Stimulated activated CD4-positive, alpha-beta T cell treated with anti-CD3 and anti-CD28 coated beads, Interleukin-1b, Interleukin-23, amount 100 ng/mL, for 48 hours (primary cell): ENCODE results near the gene IGFL3.
"Not testable (repeated sequence)": the region's sequence is repeated elsewhere in the genome, so short reads cannot be mapped to it uniquely, and the experiment has no call there.

ENCODE experiments used
- DNase-seq: peaks from one replicate; pipeline ENCODE4 v3.0.0-alpha.2; 2020

The IGFL3 gene

GRCh38 chr19:46118136-46118535, 6.4 kb downstream of the IGFL3 start:
- no peak for DNase-seq

DNA sequence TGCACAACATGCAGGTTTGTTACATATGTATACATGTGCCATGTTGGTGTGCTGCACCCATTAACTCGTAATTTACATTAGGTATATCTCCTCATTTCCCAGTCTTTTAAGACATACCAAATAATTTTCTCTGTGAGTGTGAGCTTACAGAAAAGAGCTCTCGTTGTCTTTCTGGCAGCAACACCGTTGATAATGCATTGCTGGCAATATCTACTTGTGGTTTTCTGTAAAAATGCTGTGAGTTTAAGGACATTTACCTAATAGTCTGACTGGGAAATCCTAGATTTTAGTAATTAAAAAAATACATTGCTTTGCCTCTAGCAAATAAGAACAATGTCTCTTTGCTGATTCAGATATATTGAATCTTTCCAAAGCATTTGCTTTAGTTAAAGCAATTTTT, 8.4 kb downstream of the IGFL3 start:
- DNase-seq: no peak

GRCh38 chr19:46115396-46116106, 8.9 kb downstream of the IGFL3 start:
- peak; percentile 75 for DNase-seq

GRCh38 chr19:46113726-46114125, 10.8 kb downstream of the IGFL3 start:
- no peak for DNase-seq

DNA sequence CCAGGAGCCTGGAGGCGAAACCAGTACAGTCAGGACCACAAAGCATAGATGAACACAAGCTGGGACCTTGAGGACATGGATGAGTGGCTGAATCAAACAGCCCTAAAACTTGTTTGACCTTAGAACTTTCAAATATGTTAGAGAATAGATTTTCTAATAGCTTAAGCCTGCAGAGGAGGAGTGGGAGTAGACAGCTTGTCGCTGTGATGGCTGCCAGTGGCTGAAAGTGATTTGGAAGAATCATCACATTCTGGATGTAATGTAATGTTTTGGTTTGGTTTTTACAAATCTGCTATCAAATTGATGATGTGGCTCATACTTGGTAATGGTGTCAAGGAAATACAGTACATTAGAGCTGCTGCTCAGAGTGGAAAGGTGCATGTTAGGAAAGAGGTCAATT, 12.0 kb downstream of the IGFL3 start:
- no peak for DNase-seq

GRCh38 chr19:46111376-46111775, 13.1 kb downstream of the IGFL3 start:
- no peak for DNase-seq

- DNase-seq: no peak
Observed at GRCh38 chr19:46109876-46110275, 14.6 kb downstream of the IGFL3 start.

DNA sequence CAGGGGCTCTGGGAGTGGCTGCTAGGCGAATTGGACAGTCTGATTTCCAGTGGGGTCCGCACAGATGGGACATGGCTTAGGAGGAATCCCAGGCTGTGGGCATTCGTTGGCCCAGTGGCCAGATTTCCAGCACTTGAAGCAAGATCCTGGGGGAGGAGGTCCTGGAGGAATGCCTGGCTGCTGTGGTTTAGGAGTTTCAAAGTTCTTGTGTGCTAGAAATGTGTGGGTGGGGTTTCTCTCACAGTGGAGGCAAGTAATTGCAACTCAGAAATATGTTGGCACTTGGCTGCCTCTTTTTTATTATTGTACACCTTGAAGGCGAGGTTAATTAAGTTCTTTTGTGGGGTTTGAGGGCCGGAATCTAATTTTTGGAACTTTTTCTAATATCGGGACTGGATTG, 17.1 kb downstream of the IGFL3 start:
- no peak for DNase-seq

DNA sequence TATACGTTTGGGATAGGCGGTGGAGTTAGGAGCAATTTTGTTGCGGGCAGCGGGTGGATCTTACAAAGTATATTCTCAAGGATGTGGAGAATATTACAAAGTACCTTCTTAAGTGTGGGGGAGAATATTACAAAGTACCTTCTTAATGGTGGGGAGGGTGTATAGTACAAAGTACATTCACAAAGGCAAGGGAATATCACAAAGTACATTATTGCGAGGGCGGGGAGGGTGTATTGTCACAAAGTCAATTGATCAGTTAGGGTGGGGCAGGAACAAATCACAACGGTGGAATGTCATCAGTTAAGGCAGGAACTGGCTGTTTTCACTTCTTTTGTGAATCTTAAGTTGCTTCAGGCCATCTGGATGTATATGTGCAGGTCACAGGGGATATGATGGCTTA, 22.2 kb downstream of the IGFL3 start:
- not testable (repeated sequence) for DNase-seq

- DNase-seq: no peak
Observed at GRCh38 chr19:46101293-46101692, 23.2 kb downstream of the IGFL3 start.

DNA sequence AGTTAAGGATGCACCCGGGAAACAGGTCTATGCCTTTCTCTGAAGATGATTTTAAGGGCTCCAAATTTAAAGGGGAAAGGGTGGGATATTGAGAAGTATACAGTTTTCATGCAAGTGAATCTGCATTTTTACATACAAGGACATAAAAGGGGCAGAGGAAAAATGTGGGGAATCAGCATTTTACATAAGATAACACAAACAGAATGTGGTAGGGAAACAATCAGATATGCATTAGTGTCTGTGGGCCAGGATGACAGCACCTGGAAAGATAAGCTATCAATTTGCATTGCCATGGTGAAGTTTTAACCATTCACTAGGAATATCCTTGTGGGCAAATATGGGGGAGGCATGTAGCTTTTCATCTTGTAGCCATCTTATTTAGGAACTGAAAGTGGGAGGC, 24.1 kb downstream of the IGFL3 start:
- DNase-seq: no peak

DNA sequence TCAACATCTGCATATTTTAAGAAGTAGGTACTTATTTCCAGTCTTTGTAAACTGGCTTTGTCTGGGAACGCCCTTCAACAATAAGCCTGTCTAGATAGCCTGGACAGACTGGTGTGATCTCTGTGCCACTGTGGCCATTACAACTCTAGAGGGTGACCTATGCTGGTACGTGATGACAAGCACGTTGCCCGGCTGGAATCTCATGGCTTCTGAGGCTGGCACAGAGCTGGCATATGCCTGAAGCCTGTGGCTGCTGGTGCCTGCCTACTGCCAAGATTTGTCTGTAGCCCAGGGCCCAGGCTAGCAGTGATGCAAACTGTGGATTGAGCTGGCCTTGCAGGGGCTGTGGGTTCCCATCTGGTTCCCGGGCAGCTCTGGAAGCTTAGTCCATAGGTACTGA, 34.0 kb downstream of the IGFL3 start:
- DNase-seq: no peak

DNA sequence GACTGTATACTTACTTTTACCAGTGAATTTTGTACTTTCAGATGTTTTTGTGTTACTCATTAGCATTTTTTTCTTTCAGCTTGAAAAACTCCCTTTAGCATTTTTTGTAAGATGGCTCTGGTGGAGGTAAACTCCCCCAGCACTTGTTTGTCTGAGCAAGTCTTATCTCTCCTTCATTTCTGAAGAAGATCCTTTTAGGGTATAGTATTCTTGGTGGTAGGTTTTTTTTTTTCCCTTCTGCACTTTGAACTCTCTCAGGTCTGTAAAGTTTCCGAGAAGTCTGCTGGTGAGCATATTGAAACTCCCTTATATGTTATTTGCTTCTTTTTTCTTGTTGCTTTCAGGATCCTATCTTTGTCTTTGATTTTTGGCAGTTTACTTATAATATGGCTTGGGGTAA, 35.1 kb downstream of the IGFL3 start:
- no peak for DNase-seq

DNA sequence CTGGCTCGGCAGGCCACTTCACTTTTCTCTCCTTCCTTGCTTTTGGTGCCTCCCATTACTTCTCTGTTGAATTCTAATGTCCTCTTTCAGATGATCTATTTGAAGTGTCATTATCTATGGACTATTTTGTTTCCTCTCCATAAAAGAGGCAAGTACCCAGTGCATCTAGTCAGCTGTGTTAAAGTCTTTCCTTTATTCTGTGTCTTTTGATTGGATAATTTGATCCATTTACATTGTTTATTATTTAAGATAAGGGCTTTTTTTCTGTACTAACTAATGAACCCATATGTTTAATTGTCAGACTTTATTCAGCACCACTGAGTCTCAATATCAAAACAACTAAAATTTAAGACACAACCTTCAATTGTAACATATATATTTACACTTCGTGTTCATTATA, 36.4 kb downstream of the IGFL3 start:
- no peak for DNase-seq

DNA sequence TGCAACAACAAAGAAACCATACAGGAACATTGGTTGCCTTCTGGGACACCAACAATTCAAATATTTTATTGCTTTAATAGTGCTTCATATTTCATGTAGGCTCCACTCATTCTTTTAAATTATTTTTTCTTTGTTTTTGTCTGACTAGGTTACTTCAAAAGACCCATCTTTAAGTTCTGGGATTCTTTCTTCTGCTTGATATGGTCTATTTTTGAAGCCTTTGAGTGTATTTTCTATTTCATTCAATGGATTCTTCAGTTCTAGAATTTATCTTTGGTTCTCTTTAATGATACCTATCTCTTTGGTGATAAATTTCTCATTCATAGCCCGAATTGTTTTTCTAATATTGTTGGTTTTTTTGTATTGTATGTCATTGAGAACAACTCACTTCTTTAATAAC, 38.6 kb downstream of the IGFL3 start:
- no peak for DNase-seq

DNA sequence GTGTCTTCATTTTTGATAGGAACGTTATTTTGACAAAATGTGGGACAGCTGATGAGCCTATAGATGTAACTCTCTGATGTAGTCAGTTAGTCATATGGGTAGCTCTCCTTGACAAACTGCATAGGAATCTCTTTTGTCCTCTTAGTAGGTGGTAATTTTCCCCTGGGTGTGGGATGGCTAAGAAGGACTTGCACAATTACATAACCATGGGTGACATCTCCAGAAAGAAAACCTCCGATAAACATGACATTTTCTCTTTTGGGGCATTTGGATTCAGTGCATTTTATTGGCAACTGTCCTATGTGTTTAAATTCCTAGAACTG, 41.8 kb downstream of the IGFL3 start:
- DNase-seq: no peak

GRCh38 chr19:46081928-46082727, 42.4 kb downstream of the IGFL3 start:
- no peak for DNase-seq

DNA sequence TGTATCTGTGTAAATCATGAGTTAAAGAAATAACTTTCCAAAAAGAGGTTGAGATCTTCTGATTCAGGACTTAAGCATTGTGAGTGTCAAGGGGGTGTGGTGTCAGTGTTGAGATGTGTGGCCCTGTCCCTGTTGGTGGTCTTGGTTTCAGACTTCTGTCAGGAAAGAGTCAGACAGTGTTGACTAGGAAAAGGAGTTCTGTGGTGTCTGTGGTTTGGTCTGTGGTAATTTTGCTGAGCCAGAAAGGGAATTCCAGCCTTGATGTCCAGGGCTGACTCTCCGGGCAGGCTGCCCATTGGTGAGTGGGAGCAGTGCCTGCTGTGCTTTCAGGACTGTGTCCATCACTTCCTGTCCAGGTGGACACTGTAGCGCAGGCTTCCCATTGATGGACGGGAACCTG, 43.9 kb downstream of the IGFL3 start:
- DNase-seq: no peak

DNA sequence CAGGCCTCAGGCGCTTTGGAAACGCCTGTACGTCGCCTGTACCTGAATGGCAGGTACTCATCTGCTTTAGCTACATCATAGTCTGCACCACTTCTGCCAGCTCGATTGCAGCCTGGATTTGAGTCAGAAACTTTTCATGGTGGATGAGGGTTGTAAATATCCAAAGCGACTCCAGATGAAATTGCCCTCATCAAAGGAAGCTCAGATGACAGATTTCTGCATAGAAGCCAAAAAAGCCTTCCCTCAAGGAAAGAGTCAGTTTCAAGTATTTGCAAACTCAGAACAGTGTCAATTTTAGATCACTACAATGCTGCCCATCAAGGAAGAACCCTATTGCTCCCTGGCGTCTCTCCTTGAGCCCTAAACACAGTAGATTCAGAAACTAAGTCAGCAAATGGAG, 44.9 kb downstream of the IGFL3 start:
- DNase-seq: no peak

GRCh38 chr19:46078573-46079332, 45.7 kb downstream of the IGFL3 start:
- DNase-seq: peak; percentile 46

DNA sequence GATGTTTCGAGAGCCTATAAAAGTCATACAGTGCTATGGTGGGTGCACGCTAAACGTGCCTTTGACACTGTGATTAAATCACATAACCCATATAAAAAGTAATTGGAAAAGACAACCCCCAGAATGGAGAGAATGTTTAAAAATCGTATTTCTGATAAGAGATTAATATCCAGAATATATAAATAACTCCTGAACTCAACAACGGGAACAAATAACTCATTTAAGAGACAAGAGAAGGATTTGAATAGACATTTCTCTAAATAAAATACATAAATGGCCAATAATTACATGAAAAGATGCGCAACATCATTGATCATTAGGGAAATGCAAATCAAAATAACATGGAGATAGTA, 46.7 kb downstream of the IGFL3 start:
- no peak for DNase-seq

GRCh38 chr19:46076951-46077814, 47.3 kb downstream of the IGFL3 start:
- DNase-seq: peak; percentile 51
